Smooth muscle cell of the brain vasculature (primary cell): ENCODE measurements around the gene GALK1.

Experiments used
- DNase-seq: peaks from one replicate; pipeline ENCODE4 v3.0.0-alpha.2; 2012; ENCODE audit warnings: low read depth, low spot score

The GALK1 gene

DNA sequence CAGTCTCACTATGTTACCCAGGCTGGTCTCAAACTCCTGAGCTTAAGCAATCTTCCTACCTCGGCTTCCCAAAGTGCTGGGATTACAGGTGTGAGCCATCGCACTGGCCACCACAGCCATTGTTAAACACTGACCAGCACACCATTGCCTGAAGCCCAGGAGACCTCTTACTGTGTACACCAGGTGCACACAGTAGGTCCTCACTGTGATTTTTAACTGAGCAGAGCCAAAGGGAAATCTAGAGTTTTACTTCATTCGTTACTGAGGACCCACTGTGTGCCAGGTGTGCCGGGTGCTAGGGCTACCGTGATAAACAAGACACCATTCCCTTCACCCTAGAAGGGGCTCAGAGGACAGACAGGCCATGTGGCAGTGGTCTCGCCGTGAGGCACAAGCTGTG is 39.5 kb downstream of the GALK1 start:
- DNase-seq, result no peak

DNA sequence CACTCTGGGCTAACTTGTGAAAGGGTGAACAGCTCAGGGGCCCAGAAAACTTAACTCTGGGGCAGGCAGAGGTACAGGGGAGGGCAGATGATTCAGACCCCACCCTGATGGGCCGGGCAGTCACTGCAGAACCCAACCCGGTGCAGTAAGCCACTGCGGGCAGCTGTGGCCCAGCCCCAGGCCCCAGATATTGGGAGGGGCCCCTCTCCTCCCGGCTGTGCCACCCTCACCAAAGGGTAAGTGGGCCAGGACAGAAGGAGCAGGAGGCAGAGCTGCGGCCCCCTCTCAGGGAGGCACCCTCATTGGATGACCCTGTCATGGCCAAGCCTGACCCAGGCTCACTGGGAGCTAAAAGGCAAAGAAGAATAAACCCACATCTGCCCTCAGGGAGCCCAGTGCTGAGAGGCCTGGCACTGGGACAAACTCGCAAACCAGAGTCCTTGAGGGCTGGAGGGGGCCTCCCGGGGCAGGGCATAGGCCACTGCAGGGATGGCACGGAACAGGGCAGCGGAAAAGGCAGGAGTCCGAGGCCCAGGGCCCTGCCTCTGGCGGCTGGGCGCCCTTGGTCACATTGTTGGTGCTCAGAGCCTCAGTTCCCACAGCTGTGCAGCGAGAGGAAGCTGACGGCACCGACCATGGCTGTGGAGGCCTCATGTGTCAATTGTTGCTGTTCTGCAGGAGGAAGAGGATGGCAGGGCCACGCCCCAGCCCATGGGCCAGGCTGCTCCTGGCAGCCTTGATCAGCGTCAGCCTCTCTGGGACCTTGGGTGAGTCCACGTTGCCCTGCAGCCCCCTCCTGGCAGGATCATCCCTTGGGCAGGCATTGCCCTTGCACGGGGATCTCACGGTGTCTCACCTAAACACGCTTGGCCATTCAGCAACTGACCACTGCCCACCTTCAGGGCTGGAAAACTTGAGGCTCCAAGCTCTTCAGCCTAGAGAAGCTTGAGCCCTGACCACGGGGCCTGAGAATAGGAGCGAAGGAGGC is 40.7 kb downstream of the GALK1 start:
- no peak for DNase-seq

DNA sequence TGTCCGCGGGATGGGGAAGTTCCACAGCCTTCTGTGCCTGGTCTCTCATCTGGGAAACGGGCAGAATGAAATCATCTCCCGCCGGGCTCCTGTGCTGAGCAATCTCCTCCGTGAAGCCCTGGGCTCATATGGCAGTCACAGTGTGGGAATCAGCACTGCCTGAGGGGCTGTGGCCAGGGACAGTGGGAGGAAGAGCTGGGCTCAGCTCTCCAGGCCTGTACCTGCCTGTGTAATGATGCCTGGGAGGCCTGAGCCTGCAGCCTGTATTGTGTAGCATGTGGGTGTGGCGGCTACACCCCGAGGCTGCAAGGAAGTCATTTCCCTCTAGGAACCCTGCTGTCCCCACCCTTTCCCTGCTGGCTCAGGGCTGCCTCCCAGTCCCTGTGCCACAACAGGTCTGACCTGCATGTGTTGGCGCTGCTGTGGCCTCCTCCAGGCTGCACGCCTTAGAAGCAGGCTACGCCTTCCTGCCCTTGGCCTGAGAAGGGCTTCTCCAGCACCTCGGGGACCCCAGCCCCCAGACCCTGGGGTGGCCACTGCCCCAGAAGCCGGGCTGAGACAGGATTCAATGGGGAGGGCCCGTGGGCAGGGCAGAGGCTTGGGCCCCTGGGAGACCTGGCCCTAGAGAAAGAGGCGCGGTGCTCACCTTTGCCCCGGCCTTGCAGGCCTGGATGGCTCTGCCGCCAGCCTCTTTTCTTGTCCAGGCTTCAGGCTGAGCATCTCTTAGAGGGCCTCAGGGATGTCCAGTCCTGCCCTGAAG is 41.6 kb downstream of the GALK1 start:
- DNase-seq, result no peak

DNA sequence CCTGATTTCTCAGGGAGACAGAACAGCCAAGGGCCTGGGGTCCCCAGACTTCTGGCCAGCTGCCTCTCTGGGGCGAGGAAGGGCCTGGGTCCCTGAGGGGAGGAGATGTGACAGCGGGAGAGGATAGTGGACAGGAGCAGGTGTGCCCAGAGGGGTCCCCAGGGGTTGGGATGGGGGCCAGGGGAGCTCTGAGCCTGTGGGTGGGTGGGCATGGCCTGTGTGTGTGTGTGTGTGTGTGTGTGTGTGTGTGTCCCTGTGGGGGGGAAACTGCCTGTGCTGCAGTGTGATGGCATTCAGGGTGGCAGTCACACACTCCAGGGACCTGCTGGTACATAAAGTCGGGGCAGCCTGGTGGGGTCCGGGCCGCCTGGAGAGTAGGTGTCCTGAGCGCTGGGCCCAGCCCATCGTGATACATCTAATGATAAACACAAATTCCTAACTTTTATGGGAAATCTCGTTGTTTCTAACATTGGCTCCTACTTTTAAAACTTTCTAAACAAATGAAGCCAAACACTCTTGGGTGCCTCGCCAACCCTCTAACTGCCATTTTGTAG is 42.4 kb downstream of the GALK1 start:
- no peak for DNase-seq

DNA sequence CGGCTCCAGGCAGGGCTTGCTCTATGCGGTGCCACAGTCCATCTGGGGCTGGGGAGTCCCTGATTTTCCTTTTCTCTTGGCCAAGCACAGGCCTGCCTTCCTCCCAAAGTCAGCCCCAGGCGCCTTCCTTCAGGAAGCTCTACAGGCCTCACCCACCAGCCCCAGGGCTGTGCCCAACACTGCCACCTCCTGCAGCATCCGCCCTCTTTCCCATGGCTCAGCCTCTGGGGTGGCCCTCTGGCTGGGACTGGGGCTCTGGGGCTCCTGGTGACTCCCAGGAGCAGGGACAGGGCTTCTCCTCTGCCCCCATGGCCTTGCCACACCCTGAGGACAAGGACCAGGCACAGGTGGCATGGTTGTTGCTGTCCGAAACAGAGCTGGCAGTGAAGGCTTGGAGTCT is 42.9 kb downstream of the GALK1 start:
- no peak for DNase-seq

DNA sequence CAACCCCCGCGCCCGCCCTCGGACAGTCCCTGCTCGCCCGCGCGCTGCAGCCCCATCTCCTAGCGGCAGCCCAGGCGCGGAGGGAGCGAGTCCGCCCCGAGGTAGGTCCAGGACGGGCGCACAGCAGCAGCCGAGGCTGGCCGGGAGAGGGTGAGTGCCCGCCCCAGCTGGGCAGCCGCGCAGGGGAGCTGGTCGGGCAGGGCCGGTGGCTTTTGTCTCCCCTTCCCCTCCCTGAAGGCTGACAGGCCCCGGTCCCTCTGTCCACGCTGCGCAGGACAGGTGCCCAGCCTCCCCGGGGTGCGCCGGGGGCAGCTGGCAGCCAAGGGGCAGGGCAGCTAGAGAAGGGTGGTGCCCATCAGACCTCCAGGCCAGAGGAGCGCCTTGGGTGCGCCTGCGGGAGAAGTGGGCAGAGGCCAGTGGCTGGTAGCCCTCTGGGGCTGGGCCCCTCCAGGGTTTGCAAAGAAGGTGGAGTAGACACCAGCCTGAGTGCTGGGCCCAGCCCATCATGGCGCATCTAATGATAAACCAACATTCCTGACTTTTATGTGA is 43.5 kb downstream of the GALK1 start:
- no peak for DNase-seq

DNA sequence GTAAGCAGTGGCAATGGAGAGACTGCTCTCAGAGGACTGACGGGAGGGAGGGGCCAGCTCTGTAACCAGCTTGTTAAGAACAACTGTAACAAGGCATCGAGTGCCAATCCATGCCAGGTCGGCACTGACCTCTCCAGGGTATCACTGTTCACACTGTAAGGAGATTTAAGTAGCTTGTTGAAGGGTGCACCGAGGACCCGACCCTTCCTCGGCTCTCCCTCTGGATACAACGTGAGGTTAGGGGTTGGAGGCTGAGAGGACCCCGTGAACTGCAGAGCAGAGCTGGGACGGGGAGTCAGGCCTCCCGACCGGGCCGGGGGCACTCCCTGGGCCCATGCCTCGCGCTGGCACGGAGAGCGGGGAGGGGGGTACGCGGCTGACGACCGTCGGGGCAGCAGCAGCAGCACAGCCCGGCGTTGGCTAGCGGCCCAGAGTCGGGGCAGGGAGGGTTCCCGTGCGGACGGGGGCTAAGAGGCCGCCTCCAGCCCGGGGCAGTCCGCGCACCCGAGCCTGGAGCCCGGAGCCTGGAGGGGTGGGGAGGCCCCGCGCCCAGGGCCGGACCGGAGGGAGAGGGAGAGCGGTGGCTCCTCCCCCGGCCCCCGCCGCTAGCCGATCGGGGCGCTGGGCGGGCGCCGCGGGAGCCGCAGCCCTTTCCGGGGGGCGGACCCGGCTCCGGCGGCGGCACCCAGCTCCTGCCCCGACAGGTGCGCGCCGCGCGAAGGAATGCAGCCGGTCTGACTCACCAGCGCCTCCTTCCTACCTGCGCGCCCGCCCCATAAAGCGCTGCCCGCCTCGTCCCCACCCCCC is 44.1 kb downstream of the GALK1 start, which contains the start of gene ITGB4:
Gene ITGB4 (plus strand): TSS at position 804 of the 807 bp plus-strand sequence. CDS start 3,245 bp downstream, outside the sequence.
- DNase-seq, result no peak

DNA sequence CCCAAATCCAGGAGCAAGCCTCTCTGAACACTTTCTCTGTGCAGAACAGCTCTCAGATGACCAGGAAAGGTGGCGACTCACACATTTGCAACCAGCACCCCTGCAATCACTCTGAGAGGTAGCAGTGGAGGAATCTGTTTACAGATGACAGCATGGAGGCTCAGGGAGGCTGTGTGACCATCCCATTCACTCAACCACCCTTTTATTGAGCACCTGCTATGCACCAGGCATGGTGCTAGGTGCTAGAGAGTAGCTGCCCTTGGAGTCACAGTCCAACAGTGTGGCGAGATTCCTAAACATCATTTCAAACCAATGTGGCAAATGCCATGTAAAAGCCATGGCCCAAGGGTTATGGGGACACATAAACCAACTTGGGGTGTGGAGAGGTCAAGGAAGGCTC is 45.3 kb downstream of the GALK1 start:
- DNase-seq, result no peak

DNA sequence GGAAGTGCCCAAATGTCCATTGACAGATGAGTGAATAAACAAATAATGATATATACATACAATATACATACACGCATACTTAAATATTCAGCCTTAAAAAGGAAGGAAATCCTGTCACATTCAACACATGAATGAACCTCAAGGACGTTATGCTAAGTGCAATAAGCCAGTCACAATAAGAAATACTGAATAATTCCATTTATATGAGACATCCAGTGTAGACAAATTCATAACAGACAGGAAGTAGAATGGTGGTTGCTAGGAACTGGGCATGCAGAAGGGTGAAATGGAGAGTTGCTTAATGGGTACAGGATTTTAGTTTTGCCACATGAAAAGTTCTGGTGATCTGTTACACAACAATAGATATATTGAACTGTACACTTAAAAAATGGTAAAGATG is 52.5 kb downstream of the GALK1 start:
- no peak for DNase-seq
